Adrenal gland (tissue), 12 donors: ENCODE measurements around the gene DAAM2. TPM values are rescaled to one million over a fixed set of nuclear protein-coding genes. Genes with fewer than 3 reads are reported as not detected.

ENCODE experiments used
- DNase-seq, 7 donors: peaks; one replicate each; pipeline ENCODE4 v3.0.0-alpha.2; 2019 to 2020
- H3K27ac ChIP-seq, 5 donors: fragments of 200-600 bp; sonication (generic) in 4 of 5; 1 replicate in 3 of 5; 2 replicates in 2 of 5; pipeline versions ENCODE4 v1.5.1 to v1.8.0; 2016 to 2020; ENCODE audit warnings: mild to moderate bottlenecking in 1 of 5
- H3K27me3 ChIP-seq: fragments of 200-600 bp; 2 replicates; pipeline ENCODE4 v1.8.0; 2021
- H3K36me3 ChIP-seq, 2 donors: fragments of 200-600 bp; replicated peaks in 1 of 2; 1 replicate in 1 of 2; 2 replicates in 1 of 2; pipeline versions ENCODE4 v1.5.1 to v1.8.0; 2018 to 2022
- H3K4me1 ChIP-seq, 2 donors: fragments of 200-600 bp; replicated peaks in 1 of 2; 1 replicate in 1 of 2; 2 replicates in 1 of 2; pipeline versions ENCODE4 v1.5.1 to v1.8.0; 2018 to 2021
- H3K4me3 ChIP-seq, 4 donors: fragments of 200-600 bp; sonication (generic) in 3 of 4; one replicate each; pipeline ENCODE4 v1.5.1; 2016 to 2018
- H3K9me3 ChIP-seq, 3 donors: fragments of 200-600 bp; sonication (generic) in 1 of 3; replicated peaks in 1 of 3; 1 replicate in 2 of 3; 2 replicates in 1 of 3; pipeline versions ENCODE4 v1.5.1 to v1.8.0; 2016 to 2021
- CTCF ChIP-seq, 6 experiments: fragments of 450-650 bp in 4 of 6; fragments of 200-600 bp in 2 of 6; sonication (generic) in 1 of 6; IDR thresholded peaks; 1 replicate in 5 of 6; 2 replicates in 1 of 6; pipeline versions ENCODE4 v1.5.1 to v1.8.0; 2016 to 2021; ENCODE audit warnings: antibody characterized with exemption in 6 of 6, mild to moderate bottlenecking in 2 of 6, moderate library complexity in 1 of 6
- POLR2A ChIP-seq, 2 donors: fragments of 450-650 bp; IDR thresholded peaks; one replicate each; pipeline ENCODE4 v1.6.1; 2017; ENCODE audit warnings: antibody characterized with exemption in 2 of 2, mild to moderate bottlenecking in 2 of 2, moderate library complexity in 1 of 2
- WGBS, 4 donors: extraction: QIAGEN DNeasy Blood & Tissue Kit in 2 of 4; methylation state at CpG; one replicate each; pipeline versions ENCODE4 v1.1.5 to v1.1.7; 2013 to 2017; 5-methylcytosine and 5-hydroxymethylcytosine counted together
- intact Hi-C, 2 donors: fragments of 100-400 bp; cut with DNase I; formaldehyde crosslinking; loops; one replicate each; pipeline versions ENCODE4 v1.14.1 to v1.15.0; 2022 to 2023
- polyA plus RNA-seq, 3 donors: library from polyadenylated mRNA; stranded (reverse); fragments of 200-250 nt in 2 of 3; fragments of 350-450 nt in 1 of 3; fragmentation: Illumina TruSeq in 1 of 3; extraction: RNeasy Lipid Tissue Mini Kit (QIAGEN cat#74804) in 1 of 3; gene quantifications; one replicate each; pipeline ENCODE4 v1.2.3, GENCODE V29; 2013 to 2014
- total RNA-seq, 9 donors: library from RNA; depleted of rRNA in 4 of 9; stranded (reverse); fragments of >200 nt in 4 of 9; fragments of 120-200 nt in 1 of 9; fragmentation: NEBNext Ultra II Directional in 1 of 9; extraction: Animal tissue kit (Norgen Biotek cat#: 25700) in 1 of 9; gene quantifications; one replicate each; pipeline versions ENCODE4 v1.1.0 to v1.2.4, GENCODE V29; 2013 to 2023
- donor health status: healthy with polysubstance abuse.
- donor health status: Bipolar disorder and iron deficiency.
- donor health status: DM: yes; HTN: yes; CAD: no.
- donor health status: DM: no; HTN: no; CAD: no.
- donor health status: DM: no; HTN: no; CAD: no.
- donor health status: DM: yes; HTN: yes; CAD: no.

Gene DAAM2
- total and polyA plus RNA-seq, 12 donors = 28.1 to 72.1 (median 53.2) TPM

GRCh38 chr6:39859025-39859424 lies 66.8 kb downstream of the DAAM2 start:
- no peak overlapping the region for H3K4me3 ChIP-seq
- no peak for TF ChIP-seq CTCF (IDR thresholded peaks at IDR 0.05)
- no peak for TF ChIP-seq POLR2A (IDR thresholded peaks at IDR 0.05)
- no peaks in the 10 kb centered on the region for H3K9me3 ChIP-seq
- H3K4me1 ChIP-seq = peaks cover 0 to 8% of the 10 kb centered on the region in 2 donors
- peaks cover 0 to 35% of the 10 kb centered on the region in 2 donors for H3K36me3 ChIP-seq
- no peak overlapping the region for H3K27ac ChIP-seq
- 95 to 98% (median 98%) methylated on average over 2 of the region's 2 CpGs for WGBS, 4 donors
- intact Hi-C loops = no loop called here
- no peak for DNase-seq
- no peaks in the 10 kb centered on the region for H3K27me3 ChIP-seq

- H3K27me3 ChIP-seq = no peaks in the 10 kb centered on the region
- no peak overlapping the region for H3K27ac ChIP-seq
- peaks cover 0 to 28% of the 10 kb centered on the region in 2 donors for H3K36me3 ChIP-seq
- H3K4me1 ChIP-seq = no peaks in the 10 kb centered on the region
- H3K4me3 ChIP-seq = no peak overlapping the region
- no peaks in the 10 kb centered on the region for H3K9me3 ChIP-seq
- WGBS, 4 donors = 68 to 85% (median 75%) methylated on average over 3 of the region's 3 CpGs
- no peak for TF ChIP-seq POLR2A (IDR thresholded peaks at IDR 0.05)
- TF ChIP-seq CTCF (IDR thresholded peaks at IDR 0.05) = no peak
- intact Hi-C loops = no loop called here
- no peak for DNase-seq
Observed at GRCh38 chr6:39861663-39862062, 69.5 kb downstream of the DAAM2 start.

GRCh38 chr6:39865011-39865888 lies 73.1 kb downstream of the DAAM2 start:
- Histone ChIP-seq H3K9me3 (no peaks in the 10 kb centered on the region), H3K36me3 (peaks cover 0 to 43% of the 10 kb centered on the region in 2 donors), H3K4me3 (no peak overlapping the region), H3K27ac (no peak overlapping the region), H3K4me1 (no peaks in the 10 kb centered on the region), H3K27me3 (no peaks in the 10 kb centered on the region)
- intact Hi-C loops = no loop called here
- DNase-seq = peak; percentile 71 to 90 (median 84)
- TF ChIP-seq CTCF (IDR thresholded peaks at IDR 0.05) = peak; percentile 57 to 84 (median 72)
- TF ChIP-seq POLR2A (IDR thresholded peaks at IDR 0.05) = no peak
- WGBS, 4 donors = 60 to 63% (median 61%) methylated on average over 12 to 15 of the region's 15 CpGs

GRCh38 chr6:39867592-39867991 lies 75.4 kb downstream of the DAAM2 start:
- no peak for TF ChIP-seq POLR2A (IDR thresholded peaks at IDR 0.05)
- TF ChIP-seq CTCF (IDR thresholded peaks at IDR 0.05) = no peak
- H3K27me3 ChIP-seq = no peaks in the 10 kb centered on the region
- no peaks in the 10 kb centered on the region for H3K9me3 ChIP-seq
- H3K27ac ChIP-seq = no peak overlapping the region
- WGBS, 4 donors = 86 to 94% (median 91%) methylated on average over 6 of the region's 6 CpGs
- intact Hi-C loops = no loop called here
- no peak for DNase-seq
- no peak overlapping the region for H3K4me3 ChIP-seq
- peaks cover 0 to 54% of the 10 kb centered on the region in 2 donors for H3K36me3 ChIP-seq
- H3K4me1 ChIP-seq = no peaks in the 10 kb centered on the region
